ENCODE measurements around the gene FOXK1.

FOXK1 gene

GRCh38 chr7:4722960-4723630 lies 41.0 kb downstream of the FOXK1 start:
- no peak for DNase-seq (ENCODE audit: low read depth)

- no peak for DNase-seq (ENCODE audit: low read depth)
Observed at GRCh38 chr7:4724648-4725013, 42.5 kb downstream of the FOXK1 start.

DNA sequence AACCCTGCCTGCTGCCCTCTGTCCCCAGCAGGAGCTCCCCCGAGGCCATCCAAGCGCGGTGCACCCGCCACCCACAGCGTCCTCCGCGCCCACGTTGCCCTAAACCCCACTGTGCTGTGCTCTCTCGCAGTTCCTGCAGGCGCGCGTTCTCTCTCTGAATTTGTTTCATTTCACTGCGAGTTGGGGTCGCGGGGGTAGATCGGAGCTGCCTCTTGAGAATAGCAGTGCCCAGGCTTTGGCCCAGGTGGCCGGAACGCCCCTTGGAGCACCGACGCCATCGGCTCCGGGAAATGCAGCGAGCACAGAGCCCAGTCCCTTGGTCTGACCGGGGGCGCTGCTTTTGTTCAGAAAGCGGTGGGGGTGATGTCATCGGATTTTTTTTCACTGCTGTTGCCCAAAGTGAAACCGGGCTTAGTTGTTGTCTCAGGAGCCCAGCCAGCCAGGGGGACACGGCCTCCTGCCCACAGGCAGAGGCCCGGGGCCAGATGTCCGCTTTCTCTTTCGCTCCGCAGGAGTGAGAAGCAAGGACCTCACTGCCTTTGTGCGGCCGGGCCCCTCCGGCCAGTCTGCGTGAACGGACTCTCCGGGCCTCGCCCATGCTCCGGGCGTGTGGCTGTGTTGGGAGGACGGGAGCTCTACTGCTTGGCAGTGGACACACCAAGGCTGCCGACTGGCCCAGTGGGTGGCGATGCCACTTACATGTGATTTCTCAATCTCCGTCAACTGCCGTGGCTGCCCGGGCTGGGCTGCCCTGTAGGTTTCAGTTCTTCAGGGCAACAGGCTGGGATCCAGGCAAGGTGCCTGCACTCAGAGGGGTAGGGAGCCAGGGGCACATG lies 43.1 kb downstream of the FOXK1 start:
- peak; percentile 46 for DNase-seq (ENCODE audit: low read depth)

GRCh38 chr7:4725850-4726450 lies 43.9 kb downstream of the FOXK1 start:
- DNase-seq (ENCODE audit: low read depth), result no peak

DNA sequence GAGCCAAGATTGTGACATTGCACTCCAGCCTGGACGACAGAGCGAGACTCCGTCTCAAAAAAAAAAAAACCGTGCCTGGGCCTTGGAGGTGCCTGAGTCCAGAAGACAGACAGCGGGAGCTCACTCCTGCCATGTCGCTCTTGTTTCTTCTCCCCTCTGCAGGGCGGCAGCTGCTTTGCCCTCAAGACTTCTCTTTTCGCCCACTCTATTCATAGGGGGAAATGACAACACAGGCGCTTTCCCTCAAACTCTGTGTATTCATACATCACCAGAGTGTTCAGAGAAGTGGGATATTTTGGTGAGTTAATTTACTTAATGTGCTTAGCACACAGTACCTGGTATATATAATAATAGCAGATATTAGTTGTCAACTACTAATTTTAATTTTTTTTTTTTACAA lies 44.5 kb downstream of the FOXK1 start:
- no peak for DNase-seq (ENCODE audit: low read depth)

DNA sequence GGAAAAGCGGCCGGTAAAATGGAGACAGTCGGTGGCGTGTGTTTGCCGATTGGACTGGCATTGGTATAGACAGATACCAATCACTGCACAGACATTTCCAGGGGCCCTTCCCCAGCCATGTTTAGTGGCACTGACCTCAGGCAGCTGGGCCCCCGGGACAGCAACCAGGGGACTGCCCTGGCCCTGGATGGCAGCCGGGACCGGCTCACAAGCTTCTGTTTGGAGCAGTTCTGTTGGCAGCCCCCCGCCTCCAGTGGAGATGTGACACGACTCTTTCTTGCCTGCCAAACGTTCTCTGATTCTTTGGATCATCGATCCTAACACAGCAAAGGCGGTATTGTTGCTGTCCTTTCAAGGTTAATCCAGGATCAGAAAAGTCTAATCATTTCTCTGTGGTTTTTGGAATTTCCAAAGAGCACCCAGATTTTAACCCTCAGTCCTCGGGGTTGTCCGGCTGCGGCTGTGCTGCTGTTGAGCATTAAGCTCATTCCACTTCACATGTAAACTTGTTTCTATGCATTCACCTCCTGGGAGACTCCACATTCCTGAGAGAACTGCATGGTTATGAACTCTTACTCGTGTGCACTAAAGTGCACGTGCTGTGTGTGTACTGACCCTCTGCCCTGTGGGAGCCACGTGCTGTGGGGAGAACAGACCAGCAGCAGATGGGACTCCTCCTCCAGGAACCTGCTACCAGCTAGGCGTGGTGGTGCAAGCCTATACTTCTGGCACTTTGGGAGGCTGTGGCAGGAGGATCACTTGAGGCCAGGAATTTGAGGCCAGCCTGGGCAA lies 46.0 kb downstream of the FOXK1 start:
- DNase-seq (ENCODE audit: low read depth), result no peak

DNA sequence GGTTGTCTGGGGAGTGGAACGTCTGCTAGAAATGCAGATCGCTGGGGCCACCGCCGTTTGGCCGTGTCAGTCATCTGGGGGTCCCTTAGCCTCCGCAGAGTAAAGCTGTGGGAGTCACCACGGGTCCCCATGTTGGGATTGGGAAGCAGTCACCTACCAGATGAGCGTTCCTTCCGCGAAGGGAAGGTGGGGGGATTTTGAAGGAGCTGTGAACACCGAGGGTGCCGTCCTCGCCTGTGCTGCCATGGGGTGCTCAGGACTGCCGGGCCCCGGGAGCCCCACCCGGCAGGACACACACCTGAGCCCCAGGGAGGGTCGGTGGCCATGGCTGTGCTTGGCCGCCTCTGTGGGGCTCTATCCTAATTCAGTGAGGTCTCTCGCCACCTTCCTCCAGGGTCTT lies 47.2 kb downstream of the FOXK1 start:
- DNase-seq (ENCODE audit: low read depth), result no peak

GRCh38 chr7:4730276-4730675 lies 48.2 kb downstream of the FOXK1 start:
- no peak for DNase-seq (ENCODE audit: low read depth)

DNA sequence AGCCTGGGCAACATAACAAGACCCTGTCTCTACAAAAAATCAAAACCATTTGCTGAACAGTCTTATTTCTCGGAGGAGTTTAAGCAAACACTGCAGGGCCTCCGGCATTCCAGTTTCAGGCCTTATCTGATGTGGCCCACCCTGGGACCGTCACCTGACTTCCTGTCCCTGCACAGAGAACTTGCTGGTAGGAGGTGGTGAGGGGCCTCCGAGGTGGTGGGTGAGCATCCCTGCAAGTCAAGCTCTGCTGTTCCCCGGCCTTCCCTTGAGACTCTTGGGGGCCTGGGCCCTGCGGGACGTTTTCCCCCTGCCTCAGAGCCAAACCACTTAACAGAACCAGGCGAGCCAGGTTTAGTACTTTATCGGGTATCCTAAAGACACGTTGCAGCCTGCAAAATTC lies 48.9 kb downstream of the FOXK1 start:
- DNase-seq (ENCODE audit: low read depth), result no peak

DNA sequence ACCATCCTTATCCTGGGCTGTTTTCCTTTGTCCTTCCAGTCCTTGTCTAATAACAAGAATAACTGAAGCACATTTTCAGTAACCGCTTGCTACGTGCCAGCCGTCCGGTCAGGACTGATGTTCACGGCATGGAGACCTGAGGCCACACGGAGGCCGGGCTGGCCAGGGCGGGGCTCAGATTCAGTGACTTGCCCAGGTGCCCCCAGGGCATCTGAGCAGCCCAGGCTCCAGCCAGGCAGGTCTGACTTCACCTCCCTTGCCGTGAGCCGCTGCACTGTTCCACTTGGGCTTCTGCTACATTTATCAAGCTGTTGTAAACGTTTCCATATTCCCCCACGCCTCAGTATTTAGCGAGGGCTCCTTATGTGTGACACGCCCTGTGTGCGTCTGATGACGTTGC lies 49.7 kb downstream of the FOXK1 start:
- DNase-seq (ENCODE audit: low read depth), result no peak

- DNase-seq (ENCODE audit: low read depth), result no peak
Observed at GRCh38 chr7:4733936-4734528, 51.9 kb downstream of the FOXK1 start.

DNA sequence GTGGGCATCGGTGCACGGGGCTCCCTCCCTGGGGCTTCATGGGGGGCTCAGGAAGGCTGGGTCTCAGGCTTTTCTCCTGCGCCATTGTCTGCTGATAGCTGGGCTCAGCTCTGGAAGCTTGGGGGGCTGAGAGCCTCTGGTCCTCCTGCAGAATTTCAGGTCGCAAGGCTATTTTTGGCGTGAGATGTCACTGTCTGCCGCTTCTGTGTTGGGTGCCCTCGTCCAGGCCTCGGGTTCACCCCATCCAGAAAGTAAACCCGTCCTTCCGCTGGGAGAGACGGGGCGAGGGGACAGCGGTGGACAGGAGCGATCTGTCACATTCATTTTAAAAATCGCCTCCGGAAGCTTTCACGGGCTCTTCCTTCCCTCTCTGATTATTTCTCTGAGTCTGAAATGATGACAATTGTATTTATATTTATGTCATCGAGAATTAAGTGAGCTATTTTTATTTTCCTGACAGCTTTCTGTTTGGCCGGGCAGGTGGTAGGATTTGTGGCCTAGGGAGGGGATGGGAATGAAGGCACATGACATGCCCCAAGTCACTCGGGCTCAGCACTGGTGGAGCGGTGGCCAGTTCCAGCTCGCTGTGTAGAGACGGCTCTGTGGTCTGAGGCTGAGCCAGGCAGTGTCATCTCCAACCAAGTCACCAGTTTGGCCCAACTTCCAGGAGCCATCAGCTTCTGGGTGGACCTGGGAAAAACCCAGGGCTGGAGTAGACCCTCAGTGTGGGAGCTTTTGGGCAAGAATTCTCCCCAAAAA lies 52.7 kb downstream of the FOXK1 start:
- no peak for DNase-seq (ENCODE audit: low read depth)

- DNase-seq (ENCODE audit: low read depth), result no peak
Observed at GRCh38 chr7:4737300-4737699, 55.2 kb downstream of the FOXK1 start.

DNA sequence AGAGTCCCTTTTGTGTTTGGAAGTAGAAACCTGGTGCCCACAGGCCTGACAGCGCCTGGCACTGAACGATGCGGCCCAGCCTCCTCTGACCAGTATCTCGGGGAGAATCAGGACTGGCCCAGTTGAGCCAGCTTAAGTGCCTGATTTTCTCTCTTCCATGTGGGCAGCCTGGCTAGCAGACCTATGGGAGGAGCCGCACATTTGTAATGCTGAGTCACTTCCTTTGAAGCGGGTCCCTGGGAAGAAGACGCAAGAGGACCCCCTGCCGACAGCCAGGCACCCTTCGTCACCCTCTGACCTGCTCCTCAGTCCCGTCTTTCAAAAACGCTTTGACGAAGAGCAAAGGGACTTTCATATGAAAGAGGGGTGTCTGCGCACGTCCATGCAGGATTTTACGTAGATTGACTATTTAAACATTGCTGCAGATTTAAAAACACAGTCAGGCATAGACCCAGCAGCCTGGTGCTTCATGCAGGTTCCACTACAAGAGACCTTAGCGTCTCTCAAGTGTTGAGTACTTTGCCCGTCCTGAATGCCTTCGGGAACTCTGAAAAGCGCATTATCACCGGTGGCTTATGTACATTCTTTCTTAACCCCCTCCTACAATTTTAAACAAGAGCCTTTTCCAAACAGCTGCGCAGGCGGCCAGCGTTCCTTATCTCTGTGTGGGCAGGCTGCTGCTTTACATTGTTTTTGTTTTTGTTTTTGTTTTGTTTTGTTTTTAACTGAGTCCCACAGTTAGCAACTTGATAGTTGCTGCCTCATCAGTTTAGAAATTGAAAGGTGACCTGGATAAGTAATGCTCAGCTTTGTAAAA lies 56.8 kb downstream of the FOXK1 start:
- DNase-seq (ENCODE audit: low read depth), result no peak

GRCh38 chr7:4739528-4739992 lies 57.5 kb downstream of the FOXK1 start:
- no peak for DNase-seq (ENCODE audit: low read depth)

DNA sequence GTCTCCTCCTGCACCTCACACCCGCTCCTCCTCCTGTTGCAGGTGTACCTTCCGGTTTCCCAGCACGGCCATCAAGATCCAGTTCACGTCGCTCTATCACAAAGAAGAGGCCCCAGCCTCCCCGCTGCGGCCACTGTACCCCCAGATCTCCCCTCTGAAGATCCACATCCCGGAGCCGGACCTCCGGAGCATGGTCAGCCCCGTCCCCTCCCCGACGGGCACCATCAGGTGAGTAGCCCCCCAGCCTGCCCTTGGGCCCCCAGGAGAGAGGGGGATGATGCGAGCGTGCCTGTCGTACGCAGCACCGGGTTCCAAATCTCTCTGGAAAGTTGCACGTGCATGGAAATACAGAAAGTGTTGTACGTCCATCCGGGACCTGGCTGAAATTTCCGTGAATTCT lies 58.7 kb downstream of the FOXK1 start:
- DNase-seq (ENCODE audit: low read depth), result no peak

DNA sequence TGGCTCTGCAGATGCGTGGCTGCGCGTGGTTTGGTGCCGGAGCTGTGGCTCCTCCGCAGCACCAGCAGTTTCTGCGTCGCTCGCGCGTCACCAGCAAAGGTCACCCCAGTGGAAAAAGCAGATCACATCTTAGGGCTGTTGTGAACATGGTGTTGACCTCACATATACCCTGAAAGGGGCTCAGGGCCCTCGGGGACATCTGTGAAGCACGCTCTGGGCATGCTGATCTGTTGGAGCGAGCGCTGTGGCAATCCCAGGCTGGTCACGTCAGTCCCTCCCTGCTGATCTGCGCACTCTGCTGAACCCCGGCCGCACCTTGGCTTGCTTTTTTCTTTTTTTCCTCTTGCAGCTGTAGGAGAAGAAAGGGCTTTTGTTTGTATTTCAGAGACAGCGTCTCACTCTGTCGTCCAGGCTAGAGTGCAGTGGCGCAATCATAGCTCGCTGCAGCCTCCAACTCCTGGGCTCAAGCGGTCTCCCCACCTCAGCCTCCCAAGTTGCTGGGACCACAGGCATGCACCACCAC lies 60.0 kb downstream of the FOXK1 start:
- no peak for DNase-seq (ENCODE audit: low read depth)

DNA sequence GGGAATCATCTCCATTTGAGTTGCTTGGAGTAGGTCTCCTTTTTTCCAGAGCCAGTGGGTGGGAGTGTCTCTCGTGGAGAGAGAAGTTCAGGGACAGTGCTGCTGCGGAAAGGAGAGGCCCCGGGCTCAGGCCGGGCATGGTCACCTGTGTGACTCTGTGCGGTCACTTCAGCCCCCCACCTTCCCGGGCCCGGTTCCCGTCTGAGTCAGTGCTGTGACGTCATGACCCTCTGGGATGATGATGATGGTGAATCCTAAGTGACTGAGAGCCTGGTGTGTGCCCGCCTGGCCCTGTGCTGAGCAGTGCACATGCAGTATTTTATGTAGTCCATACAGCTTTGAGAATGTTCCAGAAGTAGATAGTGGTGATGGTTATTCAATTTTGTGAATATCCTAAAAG lies 60.8 kb downstream of the FOXK1 start:
- no peak for DNase-seq (ENCODE audit: low read depth)

DNA sequence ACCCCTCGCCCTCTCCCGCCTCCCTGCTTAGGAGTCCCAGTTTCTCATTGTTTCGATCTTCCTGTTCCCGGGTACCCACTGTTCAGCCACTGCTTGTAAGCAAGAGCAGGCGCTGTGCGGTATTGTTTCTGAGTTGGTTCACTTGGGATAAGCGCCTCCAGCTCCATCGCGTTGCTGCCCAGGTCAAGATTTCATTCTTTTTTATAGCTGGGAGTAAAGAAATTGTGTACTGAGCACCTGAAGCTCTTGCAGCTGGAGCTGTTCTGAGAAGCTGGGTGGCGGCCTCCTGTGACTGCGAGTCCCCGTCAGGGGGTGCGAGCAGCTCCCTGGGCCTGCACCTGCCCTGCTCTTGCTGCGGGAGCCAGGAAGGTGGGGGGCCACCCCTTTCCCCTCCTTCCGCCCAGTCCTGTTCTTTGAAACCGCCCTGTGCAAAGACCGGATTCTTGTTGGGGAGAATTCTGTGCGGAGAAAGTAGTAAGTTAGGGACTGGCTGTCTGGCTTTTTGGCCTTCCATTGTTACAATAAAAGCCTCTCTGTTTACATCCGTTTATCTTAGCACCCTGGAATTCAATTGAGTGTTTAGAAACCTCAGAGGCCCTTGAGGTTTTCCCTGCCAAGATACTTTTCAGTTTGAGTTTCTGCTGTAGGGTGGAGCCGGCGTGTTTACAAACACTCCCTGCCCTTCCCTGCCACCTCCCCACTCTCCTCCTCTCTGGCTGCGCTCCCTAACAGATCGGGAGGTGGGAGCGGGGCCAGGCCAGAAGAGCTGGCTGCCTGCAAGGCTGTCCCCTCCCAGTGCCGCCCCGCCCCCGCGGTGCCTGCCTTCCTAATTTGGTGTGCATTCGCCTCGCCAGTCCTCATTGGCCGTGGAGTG lies 62.5 kb downstream of the FOXK1 start:
- peak; percentile 67 for DNase-seq (ENCODE audit: low read depth)

Measured in activated T-cell treated with anti-CD3 and anti-CD28 coated beads for 48 hours (primary cell).